GM12892 (cell line): ENCODE results near the gene SPNS1.

Source experiments
- POLR2A ChIP-seq: IDR thresholded peaks from 2 replicates; pipeline ENCODE4 v1.6.1; 2011; ENCODE audit warnings: low read depth, low read length, control low read depth
- POLR2AphosphoS5 ChIP-seq: IDR thresholded peaks from 2 replicates; pipeline ENCODE4 v1.6.1; 2011; ENCODE audit warnings: low read depth, low read length, control low read depth
- TAF1 ChIP-seq: IDR thresholded peaks from 2 replicates; pipeline ENCODE4 v1.6.1; 2011; ENCODE audit warnings: low read depth, mild to moderate bottlenecking, control low read depth, low read length, borderline replicate concordance

- TF ChIP-seq POLR2A (no peak), POLR2AphosphoS5 (no peak), TAF1 (no peak)
Observed at GRCh38 chr16:28935924-28936783, 38.4 kb upstream of the SPNS1 start.
